ENCODE data around the gene MAML1. TPM values are rescaled to one million over a fixed set of nuclear protein-coding genes. Genes with fewer than 3 reads are reported as not detected.

The MAML1 gene
- total and polyA plus RNA-seq, 4 donors = 6.7 to 34.5 (median 20.5) TPM

GRCh38 chr5:179771311-179771895 lies 38.8 kb downstream of the MAML1 start:
- Histone ChIP-seq H3K36me3 (ENCODE audit: control insufficient read depth in 4 of 4, insufficient read depth in 4 of 4, low read length in 4 of 4) (peaks cover 21 to 63% (median 51%) of the 10 kb centered on the region in 4 donors), H3K27me3 (ENCODE audit: control insufficient read depth in 3 of 3, insufficient read depth in 3 of 3, low read length in 2 of 3) (no peaks in the 10 kb centered on the region), H3K9ac (ENCODE audit: insufficient read depth in 1 of 2, low read length in 2 of 2) (no peak overlapping the region), H3K4me1 (ENCODE audit: control insufficient read depth in 5 of 5, insufficient read depth in 5 of 5, low read length in 5 of 5) (no peaks in the 10 kb centered on the region), H3K4me3 (no peak overlapping the region), H3K27ac (ENCODE audit: low read depth in 1 of 2, low read length in 1 of 2) (no peak overlapping the region), H3K9me3 (ENCODE audit: control insufficient read depth in 4 of 4, insufficient read depth in 3 of 4, low read length in 3 of 4) (no peaks in the 10 kb centered on the region)
- ATAC-seq (ENCODE audit: insufficient read depth, low FRiP score) (no peak), DNase-seq (no peak)
- 59 to 82% methylated on average over 4 of the region's 4 CpGs for WGBS, 2 donors
- no peak for TF ChIP-seq CTCF (IDR thresholded peaks at IDR 0.05; ENCODE audit: control extremely low read depth, extremely low read depth)

- Histone ChIP-seq H3K9ac (ENCODE audit: insufficient read depth in 1 of 2, low read length in 2 of 2) (no peak overlapping the region), H3K36me3 (ENCODE audit: control insufficient read depth in 4 of 4, insufficient read depth in 4 of 4, low read length in 4 of 4) (peaks cover 21 to 60% (median 51%) of the 10 kb centered on the region in 4 donors), H3K4me1 (ENCODE audit: control insufficient read depth in 5 of 5, insufficient read depth in 5 of 5, low read length in 5 of 5) (no peaks in the 10 kb centered on the region), H3K27ac (ENCODE audit: low read depth in 1 of 2, low read length in 1 of 2) (no peak overlapping the region), H3K27me3 (ENCODE audit: control insufficient read depth in 3 of 3, insufficient read depth in 3 of 3, low read length in 2 of 3) (no peaks in the 10 kb centered on the region), H3K4me3 (no peak overlapping the region), H3K9me3 (ENCODE audit: control insufficient read depth in 4 of 4, insufficient read depth in 3 of 4, low read length in 3 of 4) (no peaks in the 10 kb centered on the region)
- no peak for TF ChIP-seq CTCF (IDR thresholded peaks at IDR 0.05; ENCODE audit: control extremely low read depth, extremely low read depth)
- DNase-seq (no peak), ATAC-seq (ENCODE audit: insufficient read depth, low FRiP score) (no peak)
- WGBS, 2 donors = 52 to 80% methylated on average over 6 of the region's 6 CpGs
These were observed 39.7 kb downstream of the MAML1 start for GRCh38 chr5:179772351-179772750.

DNA sequence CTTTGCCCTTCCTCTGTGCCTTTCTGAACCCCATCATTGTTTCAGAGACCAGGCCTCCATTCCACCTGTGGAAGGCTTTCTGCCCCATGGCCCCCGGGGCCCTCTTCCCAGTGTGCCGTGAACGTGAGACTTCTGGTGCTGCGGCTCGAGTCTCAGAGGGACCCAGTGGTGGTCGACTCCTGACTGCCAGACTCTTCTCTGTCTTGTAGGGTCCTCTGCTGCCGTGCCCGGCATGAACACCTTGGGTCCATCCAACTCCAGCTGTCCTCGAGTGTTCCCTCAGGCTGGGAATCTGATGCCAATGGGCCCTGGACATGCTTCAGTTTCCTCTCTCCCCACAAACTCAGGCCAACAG lies 41.0 kb downstream of the MAML1 start:
- H3K9me3 ChIP-seq (ENCODE audit: control insufficient read depth in 4 of 4, insufficient read depth in 3 of 4, low read length in 3 of 4) = no peaks in the 10 kb centered on the region
- DNase-seq = no peak
- 96 to 97% methylated on average over 9 of the region's 9 CpGs for WGBS, 2 donors
- peaks cover 0 to 3% (median 0%) of the 10 kb centered on the region in 5 donors for H3K4me1 ChIP-seq (ENCODE audit: control insufficient read depth in 5 of 5, insufficient read depth in 5 of 5, low read length in 5 of 5)
- H3K36me3 ChIP-seq (ENCODE audit: control insufficient read depth in 4 of 4, insufficient read depth in 4 of 4, low read length in 4 of 4) = peaks cover 21 to 67% (median 53%) of the 10 kb centered on the region in 4 donors
- H3K27me3 ChIP-seq (ENCODE audit: control insufficient read depth in 3 of 3, insufficient read depth in 3 of 3, low read length in 2 of 3) = no peaks in the 10 kb centered on the region
- no peak overlapping the region for H3K9ac ChIP-seq (ENCODE audit: insufficient read depth in 1 of 2, low read length in 2 of 2)
- H3K4me3 ChIP-seq = no peak overlapping the region
- H3K27ac ChIP-seq (ENCODE audit: low read depth in 1 of 2, low read length in 1 of 2) = no peak overlapping the region
- ATAC-seq (ENCODE audit: insufficient read depth, low FRiP score) = no peak
- no peak for TF ChIP-seq CTCF (IDR thresholded peaks at IDR 0.05; ENCODE audit: control extremely low read depth, extremely low read depth)

- H3K36me3 ChIP-seq (ENCODE audit: control insufficient read depth in 4 of 4, insufficient read depth in 4 of 4, low read length in 4 of 4) = peaks cover 21 to 63% (median 49%) of the 10 kb centered on the region in 4 donors
- no peak for TF ChIP-seq CTCF (IDR thresholded peaks at IDR 0.05; ENCODE audit: control extremely low read depth, extremely low read depth)
- H3K27me3 ChIP-seq (ENCODE audit: control insufficient read depth in 3 of 3, insufficient read depth in 3 of 3, low read length in 2 of 3) = no peaks in the 10 kb centered on the region
- no peak overlapping the region for H3K4me3 ChIP-seq
- no peak overlapping the region for H3K9ac ChIP-seq (ENCODE audit: insufficient read depth in 1 of 2, low read length in 2 of 2)
- ATAC-seq (ENCODE audit: insufficient read depth, low FRiP score) (no peak), DNase-seq (no peak)
- H3K9me3 ChIP-seq (ENCODE audit: control insufficient read depth in 4 of 4, insufficient read depth in 3 of 4, low read length in 3 of 4) = no peaks in the 10 kb centered on the region
- WGBS, 2 donors = 97% methylated on average over 12 of the region's 12 CpGs
- H3K27ac ChIP-seq (ENCODE audit: low read depth in 1 of 2, low read length in 1 of 2) = no peak overlapping the region
- H3K4me1 ChIP-seq (ENCODE audit: control insufficient read depth in 5 of 5, insufficient read depth in 5 of 5, low read length in 5 of 5) = peaks cover 0 to 3% (median 0%) of the 10 kb centered on the region in 5 donors
These were observed 41.8 kb downstream of the MAML1 start for GRCh38 chr5:179774442-179774841.
